HG03469 (cell line): ENCODE results near the gene KRT80.

ENCODE experiments used
- ATAC-seq: cut with Tn5 transposase; IDR thresholded peaks from one replicate; pipeline ENCODE4 v1.9.1; 2021; ENCODE audit warnings: mild to moderate bottlenecking, moderate library complexity, moderate number of reproducible peaks; ENCODE audit not compliant: unreplicated experiment

KRT80 gene

DNA sequence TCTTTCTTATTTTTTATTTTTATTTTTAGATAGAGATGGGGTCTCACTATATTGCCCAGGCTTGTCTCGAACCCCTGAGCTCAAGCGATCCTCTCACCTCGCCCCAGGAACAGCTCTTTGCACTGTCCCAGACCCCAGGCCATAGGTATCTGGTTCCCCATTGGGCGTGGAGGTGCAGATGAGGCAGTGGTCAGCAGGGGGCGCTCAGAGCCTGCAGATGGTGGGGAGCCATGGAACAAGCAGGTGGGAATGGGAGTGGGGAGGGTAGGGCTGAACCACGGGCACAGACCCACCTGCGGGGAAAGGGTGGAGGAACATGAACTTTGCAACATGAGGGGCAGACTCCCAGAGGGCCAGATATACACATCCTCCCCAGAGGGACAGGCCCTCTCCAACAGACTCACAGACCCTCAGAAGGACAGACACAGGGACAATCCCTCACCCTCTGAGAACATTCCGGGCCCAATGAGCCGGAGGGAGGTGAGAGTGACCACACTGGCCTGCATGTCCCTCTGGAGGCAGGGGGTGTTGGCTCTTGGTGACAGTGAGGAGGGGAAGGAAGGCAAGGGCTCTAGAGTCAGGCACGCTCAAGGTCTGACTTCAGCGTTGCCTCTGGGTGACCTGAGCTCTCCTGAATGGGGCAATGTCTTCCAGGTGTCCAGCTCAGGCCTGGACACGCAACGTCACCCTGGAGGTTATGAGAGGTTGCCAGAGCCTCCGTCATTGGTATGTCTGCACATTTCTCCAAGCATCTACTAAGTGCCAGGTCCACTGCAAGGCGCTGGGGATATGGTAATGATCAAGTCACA is 34.9 kb downstream of the KRT80 start:
- ATAC-seq = no peak

DNA sequence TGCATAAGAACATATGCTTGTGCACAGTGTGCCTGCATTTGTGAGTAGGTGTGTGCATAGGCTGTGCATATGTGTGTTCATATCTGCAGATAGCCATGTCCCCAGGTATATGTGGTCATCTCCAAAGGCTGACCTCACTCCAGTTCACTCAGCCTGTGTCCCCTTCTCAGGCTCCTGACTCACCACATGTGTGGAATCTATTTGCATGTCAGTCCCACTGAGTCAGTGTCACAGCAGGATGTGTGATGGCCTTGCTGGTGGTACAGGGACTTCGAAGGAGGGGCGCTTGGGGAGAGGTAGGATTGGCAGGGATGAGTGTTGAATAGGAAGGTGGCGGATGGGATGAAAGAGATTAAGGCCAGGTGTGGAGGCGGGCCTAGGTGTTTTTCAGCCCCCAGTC is 35.5 kb downstream of the KRT80 start:
- ATAC-seq = no peak

DNA sequence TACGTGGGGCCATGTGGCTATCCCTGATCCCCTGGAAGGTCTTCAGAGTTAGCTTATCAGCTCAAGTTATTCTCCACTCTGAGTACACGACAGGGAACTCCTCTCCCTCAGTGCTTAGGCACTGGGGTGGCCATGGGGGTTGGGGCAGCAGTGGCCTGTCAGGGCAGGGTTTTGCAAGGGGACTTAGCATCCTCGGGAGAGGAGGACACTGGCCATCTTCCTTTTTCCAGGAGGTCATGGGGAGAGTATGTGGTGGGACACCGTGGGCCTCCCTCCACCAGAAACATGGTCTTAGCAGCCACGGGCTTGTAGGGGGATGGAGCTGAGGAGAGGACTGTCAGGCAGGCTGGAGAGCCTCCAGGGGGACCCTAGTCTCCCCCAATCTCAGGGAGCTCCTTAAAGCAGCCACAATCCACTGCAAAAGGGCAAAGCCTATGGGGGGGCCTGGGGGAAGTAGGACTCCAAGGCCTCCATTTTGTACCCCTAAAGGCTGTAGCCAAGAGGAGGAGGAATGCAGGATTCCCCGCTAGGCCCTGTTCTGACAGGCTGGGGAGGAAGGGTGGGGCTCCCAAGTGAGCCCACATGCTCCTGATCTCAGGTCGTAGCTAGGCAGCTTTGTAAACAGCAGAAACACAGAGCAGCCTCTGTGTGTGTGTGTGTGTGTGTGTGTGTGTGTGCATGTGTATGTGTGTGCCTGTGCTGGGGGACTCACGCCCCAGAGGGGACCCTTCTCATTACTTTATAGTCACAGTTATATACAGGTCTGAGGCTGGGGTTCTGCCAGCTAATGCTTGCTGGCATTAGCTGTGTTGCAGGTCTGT is 36.6 kb downstream of the KRT80 start:
- ATAC-seq = no peak

DNA sequence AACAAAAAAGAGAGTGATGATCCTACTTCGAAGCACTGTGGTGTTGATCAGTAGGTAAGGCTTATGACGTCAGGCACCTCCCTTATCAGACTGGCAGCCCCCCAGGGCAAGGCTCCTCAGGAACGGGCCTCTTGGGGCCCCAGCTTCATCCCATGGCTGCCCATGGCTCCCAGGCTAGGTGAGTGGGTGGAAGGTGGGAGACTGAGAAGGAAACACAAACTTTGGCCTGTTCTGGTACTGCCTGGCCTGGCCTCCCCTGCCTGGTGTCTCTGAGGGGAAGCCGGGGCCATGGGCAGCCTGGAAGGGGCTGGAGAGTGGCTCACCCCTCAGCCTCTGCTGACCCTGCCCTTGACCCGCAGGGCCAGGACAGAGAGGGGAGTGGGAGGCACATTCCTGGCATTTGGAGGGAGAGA is 38.9 kb downstream of the KRT80 start:
- no peak for ATAC-seq

DNA sequence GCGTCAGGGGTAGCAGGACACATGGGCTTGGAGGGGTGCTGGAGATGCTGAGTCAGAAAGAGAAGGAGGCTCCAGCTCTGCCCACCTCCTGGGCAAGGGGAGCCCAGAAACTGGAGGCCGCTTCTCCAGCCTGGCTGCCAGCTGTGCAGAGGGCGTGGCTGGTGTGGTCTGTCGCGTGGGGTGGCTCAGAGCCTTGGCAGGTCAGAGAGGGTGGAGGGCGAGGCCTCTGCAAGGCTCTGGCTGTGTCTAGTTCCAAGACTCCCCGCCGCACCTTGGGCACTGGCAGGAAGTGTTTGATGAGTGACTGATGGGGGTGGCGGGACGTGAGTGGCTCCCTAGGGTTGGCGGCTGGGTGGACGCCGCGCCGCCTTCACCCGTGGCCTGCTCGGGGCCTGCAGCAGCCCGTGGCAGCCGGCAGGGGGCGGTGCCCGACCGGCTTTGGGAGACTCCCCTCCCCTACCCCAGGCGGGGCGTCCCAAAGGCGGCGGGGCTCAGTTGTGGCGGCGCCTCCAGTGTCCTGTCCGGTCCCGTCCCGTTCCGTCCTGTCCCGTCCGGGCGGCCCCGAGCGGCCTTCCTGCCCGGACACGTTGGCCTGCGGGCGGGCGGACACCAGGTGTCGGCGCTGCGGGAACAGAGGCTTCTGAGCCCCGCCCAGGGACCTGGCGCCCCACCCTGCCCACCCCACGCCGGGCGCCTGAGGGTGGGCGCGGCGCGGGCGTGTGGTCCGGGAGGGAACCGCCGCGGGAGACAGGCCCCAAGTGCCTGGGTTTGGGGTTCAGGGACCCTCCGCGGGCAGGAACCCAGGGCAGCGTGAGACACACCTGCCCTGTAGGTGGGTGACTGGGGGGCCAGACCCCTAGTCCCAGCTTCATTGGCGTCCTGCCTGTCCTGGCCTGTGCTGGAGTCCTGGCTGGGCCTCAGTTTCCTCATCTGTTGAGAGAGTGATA is 39.7 kb downstream of the KRT80 start:
- no peak for ATAC-seq

DNA sequence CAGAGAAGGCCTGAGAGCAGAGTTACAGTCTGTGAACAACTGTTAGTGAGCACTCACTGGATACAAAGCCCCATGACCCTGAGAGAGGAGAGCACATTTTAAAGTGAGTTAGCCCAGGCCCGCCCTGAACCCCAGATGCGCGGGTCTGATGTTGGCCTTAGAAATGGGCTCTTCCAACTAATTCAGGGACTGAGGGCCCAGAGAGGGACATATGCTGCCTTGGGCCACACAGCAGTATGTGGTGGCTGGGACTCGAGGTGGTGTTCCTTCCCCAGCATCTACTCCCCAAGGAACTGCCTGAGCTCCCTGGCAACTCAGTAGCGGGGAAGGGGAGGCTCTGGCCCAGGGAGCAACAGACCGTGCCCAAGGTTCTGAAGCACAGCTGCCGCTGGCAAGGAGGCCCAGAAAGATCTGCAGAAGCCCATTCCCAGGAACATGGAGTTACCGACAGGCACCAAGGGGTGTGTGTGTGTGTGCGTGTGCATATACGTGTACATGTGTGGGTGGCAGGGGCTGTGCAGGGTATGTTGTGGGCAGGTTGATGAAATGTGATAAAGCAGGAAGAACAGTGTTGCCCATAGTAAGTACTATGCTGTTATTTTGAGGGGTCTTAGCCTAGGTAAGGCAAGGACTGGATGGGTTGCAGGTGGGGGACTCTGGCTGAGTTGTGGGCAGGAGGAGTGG is 40.5 kb downstream of the KRT80 start:
- no peak for ATAC-seq

DNA sequence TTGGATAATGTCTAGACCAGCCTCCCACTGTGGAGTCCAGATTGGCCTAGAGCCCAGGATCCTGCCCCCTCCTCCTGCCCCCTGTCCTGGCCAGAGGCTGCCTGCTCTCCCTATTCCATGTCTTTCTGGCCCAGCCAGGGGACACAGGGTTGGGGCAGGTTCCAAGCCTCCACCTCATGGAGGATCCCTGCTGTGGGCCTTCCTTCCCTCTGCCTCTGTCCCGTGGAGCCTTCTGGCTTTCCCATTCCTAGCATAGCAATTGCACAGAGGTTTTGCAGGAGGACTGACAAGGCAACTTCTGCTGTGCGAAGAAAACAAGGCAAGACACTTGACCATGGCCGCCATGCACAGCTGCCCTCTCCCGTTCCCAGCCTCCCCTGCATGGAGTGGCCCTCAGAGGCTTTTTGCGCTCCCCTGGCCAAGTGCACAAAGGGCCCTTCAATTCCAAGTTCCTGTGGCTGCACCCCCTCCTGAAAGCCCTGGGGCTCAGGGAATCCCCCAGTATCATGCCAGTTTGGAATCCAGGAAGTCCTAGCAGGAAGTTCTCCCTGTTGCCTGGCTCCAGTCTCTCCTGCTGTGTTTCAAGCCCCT is 42.1 kb downstream of the KRT80 start:
- ATAC-seq = no peak

DNA sequence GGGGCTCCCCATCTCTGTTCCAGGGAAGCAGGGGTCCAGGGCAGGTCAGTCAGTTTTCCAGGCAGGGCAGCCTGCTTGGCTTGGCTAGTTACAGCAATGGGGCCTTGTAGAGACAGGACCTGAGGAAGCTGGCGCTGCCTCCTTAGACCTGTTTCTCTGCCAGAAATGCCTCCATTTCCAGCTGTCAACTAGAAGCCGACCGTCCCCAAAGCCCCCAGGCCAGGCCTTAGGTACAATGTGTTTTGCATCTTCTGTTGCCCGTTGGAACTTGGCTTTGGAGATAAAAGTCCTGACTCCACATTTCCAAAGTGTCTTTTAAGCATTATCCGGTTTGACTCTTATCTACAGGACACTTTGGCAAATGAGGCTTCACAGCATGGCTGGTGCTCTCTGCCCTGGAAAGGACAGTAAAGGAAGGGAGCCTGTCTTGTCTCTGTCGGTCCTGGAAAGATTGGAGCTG is 42.6 kb downstream of the KRT80 start:
- no peak for ATAC-seq

DNA sequence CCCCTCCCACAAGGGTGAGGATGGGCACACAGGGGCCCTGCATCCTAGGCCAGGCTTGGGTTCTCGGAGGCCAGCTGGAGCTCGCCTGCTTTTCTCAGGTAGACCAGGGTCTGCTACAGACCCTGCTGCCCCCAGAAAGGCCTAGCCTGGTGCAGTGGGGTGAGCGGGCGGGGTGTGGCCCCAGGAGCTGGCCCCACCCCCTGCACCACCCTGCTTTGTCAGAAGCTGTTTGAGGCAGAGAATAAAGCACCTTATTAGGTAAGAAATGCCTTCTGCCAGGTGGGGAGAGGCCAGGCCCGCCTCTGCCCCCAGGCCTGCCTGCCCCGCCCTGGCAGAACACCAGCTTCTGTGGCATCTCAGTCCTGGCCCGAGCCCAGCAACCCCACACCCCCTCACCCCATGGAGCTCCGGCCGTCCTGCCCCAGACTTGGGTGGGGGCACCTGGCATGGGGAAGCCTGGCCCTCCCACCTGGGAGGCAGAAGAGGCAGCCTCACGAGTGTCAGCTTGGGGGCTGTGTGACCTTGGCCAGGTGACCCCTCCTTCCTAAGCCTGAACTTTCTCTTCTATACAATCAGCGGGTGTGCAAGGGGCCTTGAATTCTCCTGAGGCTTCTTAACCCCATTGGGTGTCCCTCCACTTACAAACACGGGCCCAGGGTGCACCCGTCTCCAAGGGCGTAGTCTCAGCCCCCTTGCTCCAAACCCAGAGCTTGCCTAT is 43.2 kb downstream of the KRT80 start:
- ATAC-seq = no peak

DNA sequence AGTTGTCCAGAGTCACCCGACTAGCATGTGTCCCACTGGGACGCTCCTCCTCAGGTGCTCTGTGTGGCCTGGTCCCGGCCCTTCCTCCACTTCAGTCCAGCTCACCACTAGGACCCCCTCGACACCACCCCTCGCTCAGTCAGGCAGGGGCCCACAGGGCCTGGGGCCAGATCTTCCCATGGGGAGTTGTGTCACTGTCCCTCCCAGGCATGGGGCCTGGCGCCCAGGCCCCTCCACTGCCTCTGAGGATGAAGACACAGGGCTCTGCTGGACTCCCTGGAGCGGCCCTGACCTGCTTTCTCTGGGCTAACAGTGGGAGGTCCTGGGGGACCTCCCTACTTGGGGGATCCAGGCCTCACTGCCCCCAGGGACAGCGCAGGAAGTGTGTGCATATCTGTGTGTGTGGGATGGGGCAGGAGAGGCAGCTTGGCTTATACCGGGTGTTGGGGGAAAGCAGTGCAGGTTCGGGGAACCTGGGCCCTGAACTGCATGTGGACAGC is 43.8 kb downstream of the KRT80 start:
- ATAC-seq = no peak

DNA sequence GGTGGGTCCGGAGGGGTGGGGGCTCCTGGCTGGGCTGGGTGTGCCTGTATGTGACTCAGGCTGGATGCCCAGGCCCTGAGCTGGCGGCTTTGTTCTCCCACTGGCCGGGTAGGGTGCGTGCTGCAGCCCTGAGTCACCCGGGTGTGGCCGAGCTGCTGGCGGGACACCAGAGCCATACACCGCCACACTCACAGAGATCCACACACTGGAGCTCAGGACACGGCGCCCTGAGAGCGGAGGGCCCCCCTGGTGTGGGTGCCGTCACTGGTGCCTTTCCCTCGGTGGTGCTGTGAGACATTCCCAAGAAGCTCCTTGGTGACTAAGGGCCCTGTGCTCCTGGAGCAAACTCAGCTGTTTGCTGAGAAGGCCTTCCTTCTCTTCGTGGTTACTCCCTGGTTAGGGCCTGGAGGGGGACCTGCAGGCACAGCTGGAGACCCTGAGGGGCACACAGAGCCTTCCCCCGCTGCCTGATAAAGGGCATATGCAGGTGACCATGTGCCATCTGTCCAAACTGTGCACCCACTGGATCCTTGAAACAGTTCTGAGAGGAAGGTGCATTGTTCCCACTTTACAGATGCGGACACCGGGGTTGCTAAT is 44.3 kb downstream of the KRT80 start:
- ATAC-seq = no peak

DNA sequence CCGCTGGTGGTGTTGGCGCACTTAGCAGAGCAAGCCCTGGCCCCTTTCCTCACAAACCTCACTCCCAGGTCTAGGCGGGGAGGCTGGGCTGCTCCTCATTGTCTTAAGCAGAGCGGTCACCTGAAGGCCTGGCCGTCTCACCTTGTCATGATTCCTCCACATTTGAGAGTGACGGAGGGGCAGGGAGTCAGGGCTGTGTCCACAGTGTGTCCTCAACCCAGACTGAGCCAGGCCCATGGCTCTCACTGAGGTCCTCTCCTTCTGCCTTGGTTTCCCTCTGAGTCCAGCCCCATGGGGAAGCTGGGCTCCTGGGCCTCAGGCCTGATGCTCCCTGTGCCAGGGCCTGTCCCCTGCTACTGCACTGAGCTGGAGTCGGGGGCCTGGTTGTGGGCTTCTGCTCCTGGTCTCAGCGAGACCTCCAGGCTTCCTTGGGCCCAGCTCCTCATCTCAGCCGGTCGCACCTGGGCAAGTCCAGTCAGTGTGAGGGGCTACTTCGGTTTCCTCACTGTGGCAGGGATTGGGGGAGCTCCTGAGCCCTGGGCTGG is 44.9 kb downstream of the KRT80 start:
- ATAC-seq = no peak

DNA sequence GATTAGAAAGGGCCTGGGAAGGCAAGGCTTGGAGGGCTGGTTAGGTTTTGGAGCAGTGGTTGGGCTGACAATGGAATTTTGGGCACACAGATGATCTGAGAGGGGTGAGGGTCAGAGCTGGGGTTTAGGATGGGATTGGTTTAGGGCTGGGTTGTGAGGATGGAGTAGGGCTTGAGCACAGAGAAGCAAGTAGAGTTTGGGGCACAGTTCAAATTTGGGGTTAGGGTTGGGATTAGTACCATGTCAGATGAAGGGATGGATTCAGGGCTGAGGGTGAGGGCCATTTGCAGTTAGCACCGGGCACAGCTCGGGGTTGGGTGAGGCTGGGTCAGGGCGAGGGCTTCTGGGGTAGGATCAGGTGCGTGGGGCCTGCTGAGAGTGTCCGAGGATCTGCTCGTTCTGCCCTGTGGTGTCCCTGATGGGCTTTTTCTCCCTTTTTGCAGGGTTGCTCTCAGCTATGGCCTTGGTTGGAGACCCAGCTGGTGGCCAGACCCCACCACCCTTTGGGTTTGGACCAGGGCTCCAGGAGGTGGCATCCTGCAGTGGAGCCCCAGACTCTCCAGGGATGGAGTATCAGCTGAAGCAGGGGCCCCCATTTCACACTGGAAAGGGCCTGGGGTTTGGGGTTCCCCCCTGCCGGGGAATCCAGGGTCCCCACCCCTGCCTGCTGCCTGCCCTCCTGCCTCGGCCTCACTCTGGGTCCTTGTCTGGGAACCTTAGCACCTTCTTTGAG is 45.6 kb downstream of the KRT80 start:
- no peak for ATAC-seq

DNA sequence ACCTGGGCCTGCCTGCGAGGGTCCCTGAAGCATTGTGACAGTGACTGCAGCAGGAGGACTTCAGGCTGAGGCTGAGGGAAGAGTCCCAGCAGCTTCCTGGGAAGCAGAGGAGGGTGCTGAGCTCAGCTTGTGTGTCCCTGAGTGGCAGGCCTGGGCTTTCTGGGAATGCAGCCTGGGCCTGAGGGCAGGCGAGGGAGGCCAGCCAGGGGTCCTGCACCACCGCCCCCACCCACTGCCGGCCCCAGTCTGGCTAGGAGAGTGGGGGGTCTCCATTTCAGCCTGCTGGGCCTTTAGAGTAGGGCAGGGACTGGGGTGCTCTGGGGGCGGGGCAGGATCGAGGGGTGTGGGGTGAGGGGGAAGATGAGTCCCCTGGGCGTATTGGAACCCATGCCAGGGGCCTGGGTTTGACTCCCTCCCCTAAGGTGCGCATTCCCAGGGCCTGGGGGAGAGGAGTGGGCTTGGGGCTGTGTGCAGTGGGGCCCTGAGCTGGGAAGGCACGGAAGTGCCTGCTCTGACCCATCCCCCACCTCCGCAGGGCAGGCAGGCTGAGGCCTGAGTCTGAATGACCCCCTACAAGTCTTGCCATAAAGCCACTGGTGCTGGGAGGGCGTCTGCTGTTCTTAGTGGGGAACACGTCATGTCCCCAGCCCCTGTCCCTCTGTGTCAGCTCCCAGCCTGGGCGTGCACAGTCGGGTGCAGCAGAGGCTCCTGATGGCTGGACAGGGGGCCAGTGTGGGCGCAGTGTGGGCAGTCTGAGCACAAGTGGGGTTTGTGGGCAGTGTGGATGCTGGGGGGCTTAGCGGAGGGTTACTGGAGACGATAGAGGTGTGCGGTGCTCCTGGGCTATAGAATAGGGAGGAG is 46.4 kb downstream of the KRT80 start:
- no peak for ATAC-seq

DNA sequence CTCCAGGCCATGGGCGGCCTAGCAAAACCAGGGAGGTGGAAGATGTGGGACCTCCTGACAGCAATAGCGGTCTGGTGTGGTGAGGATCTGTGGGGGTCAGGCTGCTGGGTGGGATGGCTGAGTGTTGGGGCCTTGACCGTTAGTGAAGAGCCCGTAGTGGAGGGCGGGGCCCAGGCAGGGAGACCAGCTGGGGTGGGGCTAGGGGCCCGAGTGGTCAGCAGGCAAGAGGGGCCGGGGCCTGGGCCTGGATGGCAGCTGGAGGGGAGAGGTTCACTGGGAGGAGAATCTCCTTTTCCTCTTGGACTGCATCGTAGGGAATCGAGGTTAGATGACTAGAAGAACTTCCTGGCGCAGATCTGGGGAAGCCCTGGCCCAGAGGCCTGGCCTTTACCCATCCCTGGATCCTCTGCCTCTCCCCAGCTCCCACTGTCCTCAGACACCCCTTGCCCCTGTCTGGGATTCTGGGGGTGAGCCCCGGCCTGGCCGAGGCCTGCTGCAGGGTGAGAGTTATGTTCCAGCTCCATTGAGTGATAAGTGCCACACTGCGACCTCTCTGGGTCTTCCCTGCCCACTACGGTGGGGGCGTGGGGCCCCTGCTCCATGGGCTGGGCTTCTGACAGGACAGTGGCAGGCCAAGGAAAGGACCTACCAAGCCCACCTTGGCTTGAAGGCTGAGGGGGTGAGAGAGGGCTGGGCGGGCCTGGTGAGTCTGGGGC is 47.1 kb downstream of the KRT80 start:
- no peak for ATAC-seq

DNA sequence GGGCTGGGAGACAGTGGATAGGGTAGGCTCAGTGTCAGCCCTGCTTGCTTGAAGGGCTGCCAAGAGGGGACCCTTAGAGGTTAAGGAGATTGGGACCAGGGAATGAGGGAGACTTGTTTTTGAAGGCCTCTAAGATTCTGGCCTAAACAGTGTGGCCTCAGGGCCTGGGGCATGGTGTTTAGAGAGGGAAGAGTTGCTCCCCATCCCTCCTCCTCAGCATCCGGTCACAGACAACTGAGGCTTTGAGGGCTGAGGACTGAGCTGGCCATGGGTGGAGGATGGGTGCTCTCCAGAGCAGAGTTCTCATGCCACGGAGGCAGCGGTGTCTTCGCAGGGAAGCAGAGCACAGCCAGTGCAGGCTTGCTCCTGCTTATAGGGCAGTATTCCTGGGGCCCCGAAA is 49.4 kb downstream of the KRT80 start:
- no peak for ATAC-seq
